ENCODE results near the gene CCDC179.

GRCh38 chr11:22830082-22830414, 30.2 kb downstream of the CCDC179 start:
- TF ChIP-seq POLR2A (IDR thresholded peaks at IDR 0.05): no peak
- no peak for TF ChIP-seq CTCF (IDR thresholded peaks at IDR 0.05)

Measured in adrenal gland (tissue), 5 donors.